Measurements from ENCODE around the gene DNAH11.
A peak's percentile ranks its signal among the peaks of the same experiment; 100 is the strongest.
"Not testable (repeated sequence)": the region's sequence is repeated elsewhere in the genome, so short reads cannot be mapped to it uniquely, and the experiment has no call there.

The DNAH11 gene, protein sequence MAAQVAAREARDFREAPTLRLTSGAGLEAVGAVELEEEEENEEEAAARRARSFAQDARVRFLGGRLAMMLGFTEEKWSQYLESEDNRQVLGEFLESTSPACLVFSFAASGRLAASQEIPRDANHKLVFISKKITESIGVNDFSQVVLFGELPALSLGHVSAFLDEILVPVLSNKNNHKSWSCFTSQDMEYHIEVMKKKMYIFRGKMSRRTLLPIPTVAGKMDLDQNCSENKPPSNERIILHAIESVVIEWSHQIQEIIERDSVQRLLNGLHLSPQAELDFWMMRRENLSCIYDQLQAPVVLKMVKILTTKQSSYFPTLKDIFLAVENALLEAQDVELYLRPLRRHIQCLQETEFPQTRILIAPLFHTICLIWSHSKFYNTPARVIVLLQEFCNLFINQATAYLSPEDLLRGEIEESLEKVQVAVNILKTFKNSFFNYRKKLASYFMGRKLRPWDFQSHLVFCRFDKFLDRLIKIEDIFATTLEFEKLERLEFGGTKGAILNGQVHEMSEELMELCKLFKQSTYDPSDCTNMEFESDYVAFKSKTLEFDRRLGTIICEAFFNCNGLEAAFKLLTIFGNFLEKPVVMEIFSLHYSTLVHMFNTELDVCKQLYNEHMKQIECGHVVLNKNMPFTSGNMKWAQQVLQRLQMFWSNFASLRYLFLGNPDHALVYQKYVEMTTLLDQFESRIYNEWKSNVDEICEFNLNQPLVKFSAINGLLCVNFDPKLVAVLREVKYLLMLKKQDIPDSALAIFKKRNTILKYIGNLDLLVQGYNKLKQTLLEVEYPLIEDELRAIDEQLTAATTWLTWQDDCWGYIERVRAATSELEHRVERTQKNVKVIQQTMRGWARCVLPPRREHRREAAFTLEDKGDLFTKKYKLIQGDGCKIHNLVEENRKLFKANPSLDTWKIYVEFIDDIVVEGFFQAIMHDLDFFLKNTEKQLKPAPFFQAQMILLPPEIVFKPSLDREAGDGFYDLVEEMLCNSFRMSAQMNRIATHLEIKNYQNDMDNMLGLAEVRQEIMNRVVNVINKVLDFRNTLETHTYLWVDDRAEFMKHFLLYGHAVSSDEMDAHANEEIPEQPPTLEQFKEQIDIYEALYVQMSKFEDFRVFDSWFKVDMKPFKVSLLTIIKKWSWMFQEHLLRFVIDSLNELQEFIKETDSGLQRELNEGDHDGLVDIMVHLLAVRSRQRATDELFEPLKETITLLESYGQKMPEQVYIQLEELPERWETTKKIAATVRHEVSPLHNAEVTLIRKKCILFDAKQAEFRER (N-terminal part only)

GRCh38 chr7:21542891-21543527, at the start of gene DNAH11:
Gene DNAH11 (plus strand): TSS chr7:21543039. CDS start chr7:21543246, 207 bp downstream.
- DNase-seq, result peak; percentile 49

- no peak for DNase-seq
These were observed 47.1 kb upstream of the DNAH11 start for GRCh38 chr7:21495731-21496130.

DNA sequence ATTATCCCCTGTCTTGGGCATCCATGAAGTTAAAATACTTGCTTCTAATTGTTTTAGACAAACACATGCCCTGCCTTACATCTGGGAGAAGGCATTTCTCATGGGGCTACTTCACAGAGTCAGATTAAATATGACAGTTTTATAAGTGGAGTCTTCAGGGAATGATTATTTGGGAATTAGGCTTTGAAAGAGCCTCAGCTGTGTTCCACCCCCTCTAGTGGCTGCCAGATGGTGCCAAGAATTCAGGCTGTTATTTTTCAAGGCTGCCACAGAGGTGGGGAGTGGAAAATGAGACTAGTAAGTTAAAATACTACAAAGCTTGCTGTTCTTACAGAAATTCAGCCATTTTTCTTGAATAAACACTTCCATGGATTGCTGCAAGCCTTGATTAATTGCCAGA, 45.8 kb upstream of the DNAH11 start:
- no peak for DNase-seq

- DNase-seq, result no peak
These were observed 42.6 kb upstream of the DNAH11 start for GRCh38 chr7:21500117-21500832.

DNA sequence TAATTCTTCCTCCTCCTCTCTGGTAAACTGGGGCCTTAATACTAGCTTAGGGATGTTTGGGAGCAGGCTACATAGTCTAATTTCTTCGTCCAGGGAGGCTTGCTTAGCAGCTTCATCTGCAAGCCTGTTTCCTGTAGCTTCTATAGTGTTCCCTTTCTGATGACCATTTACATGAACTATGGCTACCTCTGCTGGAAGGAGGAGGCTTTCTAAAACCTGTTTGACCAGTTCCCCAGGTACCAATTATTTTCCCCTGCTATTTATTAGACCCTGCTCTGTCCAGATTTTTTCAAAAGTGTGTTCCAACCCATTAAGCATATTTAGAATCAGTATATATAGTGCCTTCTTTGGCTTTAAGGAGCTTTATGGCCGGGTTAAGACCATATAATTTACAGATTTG, 38.8 kb upstream of the DNAH11 start:
- DNase-seq, result no peak

- DNase-seq, result peak; percentile 42
These were observed 35.1 kb upstream of the DNAH11 start for GRCh38 chr7:21507627-21508343.

DNA sequence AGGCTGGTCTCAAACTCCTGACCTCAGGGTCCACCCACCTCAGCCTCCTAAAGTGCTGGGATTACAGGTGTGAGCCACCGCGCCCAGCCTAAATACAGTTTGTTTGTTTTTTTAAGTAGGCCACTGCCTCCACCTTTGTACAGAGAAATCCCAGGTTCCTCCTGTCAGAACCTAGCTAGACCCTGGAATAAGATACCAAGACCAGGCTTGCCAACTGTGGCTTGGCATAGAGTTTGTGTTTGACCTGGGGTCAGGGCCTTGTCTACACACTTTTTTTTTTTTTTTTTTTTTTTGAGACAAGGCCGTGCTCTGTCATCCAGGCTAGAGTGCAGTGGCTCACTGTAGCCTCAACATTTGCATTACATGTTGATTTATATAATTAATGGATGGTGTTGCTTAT, 34.3 kb upstream of the DNAH11 start:
- DNase-seq, result no peak

GRCh38 chr7:21514062-21514461, 28.8 kb upstream of the DNAH11 start:
- no peak for DNase-seq

- DNase-seq, result no peak
These were observed 18.2 kb upstream of the DNAH11 start for GRCh38 chr7:21524680-21525079.

- no peak for DNase-seq
These were observed 16.8 kb upstream of the DNAH11 start for GRCh38 chr7:21526007-21526406.

DNA sequence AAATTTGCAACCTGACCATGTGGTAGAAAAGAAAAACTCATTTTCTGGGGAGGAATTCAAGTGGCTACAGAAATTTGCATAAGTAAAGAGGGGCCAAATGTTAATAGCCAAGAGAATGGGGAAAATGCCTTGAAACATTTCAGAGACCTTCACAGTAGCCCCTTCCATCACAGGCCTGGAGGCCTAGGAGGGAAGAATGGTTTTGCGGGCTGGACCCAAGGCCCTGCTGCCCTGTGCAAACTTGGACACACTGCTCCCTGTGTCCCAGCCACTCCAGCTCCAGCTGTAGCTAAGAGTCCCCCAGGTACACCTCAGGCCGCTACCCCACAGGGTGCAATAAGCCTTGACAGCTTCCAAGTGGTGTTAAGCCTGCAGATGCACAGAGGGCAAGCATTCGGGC, 16.4 kb upstream of the DNAH11 start:
- no peak for DNase-seq

- not testable (repeated sequence) for DNase-seq
These were observed 10.4 kb upstream of the DNAH11 start for GRCh38 chr7:21532485-21532884.

DNA sequence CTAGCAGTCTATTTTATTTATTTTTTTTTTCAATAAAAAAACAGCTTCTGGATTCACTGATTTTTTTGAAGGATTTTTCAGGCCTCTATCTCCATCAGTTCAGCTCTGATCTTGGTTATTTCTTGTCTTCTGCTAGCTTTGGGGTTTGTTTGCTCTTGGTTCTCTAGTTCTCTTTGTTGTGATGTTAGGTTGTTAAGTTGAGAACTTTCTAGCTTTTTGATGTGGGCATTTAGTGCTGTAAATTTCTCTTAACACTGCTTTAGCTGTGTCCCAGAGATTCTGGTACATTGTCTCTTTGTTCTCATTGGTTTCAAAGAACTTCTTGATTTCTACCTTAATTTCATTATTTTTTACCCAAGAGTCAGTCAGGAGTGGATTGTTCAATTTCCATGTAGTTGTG, 9.2 kb upstream of the DNAH11 start:
- not testable (repeated sequence) for DNase-seq

- DNase-seq, result not testable (repeated sequence)
These were observed 6.3 kb upstream of the DNAH11 start for GRCh38 chr7:21536445-21537118.

DNA sequence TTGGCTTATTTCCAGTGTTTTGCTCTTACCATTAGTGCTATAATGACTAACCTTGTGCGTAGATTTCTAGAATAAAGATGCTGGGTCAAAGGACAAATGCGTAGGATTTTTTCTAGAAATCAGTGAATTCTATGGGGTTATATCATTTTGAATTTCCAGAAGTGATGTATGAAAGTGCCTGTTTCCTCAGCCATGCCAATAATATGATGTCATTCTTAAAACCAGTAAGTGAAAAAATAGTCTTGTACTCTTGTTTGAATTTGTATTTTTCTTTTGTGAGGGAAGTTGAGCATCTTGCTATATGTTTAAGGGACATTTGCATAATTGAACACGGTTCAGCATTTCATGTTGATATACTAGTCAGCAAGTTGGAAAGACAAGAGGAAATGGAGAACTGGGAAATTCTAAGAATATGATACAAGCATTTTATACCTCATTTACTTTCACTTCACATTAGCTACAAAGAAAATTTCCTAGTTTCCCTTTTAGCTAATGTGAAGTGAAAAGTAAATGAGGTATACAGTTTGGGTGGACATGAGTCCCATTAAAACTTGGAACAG, 3.8 kb upstream of the DNAH11 start:
- no peak for DNase-seq

- DNase-seq, result no peak
These were observed 876 bp downstream of the DNAH11 start for GRCh38 chr7:21543528-21544302.

GRCh38 chr7:21544303-21544656, 1.4 kb downstream of the DNAH11 start:
- no peak for DNase-seq

DNA sequence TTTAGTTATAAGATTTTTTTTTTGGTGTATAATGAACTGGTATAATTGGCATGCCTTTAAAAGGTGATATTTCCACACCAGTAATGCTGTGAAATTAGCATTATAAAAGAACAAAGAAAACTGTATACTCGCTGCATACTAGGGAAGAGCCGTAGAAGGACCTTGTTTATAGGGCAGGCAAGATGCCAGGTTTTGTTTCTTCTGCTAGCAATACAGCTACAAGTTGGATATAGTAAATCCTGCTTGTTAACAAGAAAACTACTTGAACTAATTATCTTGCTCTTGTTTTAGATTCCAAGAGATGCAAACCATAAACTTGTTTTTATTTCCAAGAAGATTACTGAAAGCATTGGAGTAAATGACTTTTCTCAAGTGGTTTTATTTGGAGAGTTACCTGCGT, 1.9 kb downstream of the DNAH11 start:
- DNase-seq, result no peak

DNA sequence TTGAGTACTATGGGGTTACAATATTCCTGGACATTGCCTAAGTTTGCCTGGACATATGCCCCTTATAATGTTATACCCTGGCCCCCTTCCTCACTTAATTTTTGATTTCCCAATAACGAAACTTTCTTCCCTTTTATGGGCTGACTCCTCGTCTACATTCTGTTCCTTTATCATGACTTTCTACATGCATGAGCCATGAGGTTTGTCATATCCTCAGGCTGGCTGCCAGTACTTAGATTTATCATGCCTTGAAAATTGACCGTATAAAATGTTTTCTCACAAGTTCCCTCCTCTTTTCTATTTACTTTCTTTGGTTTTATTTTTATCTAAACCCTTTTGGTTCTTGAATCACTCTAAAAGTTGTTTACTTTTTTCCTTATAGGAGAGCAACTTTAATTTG, 4.7 kb downstream of the DNAH11 start:
- DNase-seq, result no peak

- DNase-seq, result no peak
These were observed 5.7 kb downstream of the DNAH11 start for GRCh38 chr7:21548491-21548890.
